Osteoblast (primary cell): ENCODE data around the gene GP9. TPM values are rescaled to one million over a fixed set of nuclear protein-coding genes. Genes with fewer than 3 reads are reported as not detected.

Source experiments
- DNase-seq: peaks from one replicate; pipeline ENCODE4 v3.0.0; 2011; ENCODE audit warnings: low spot score, mixed read lengths; ENCODE audit not compliant: insufficient read length; ENCODE audit errors: missing footprints
- H2AFZ ChIP-seq: 2 replicates; pipeline ENCODE4 v1.6.0; 2011; ENCODE audit warnings: mild to moderate bottlenecking, low read length
- H3K27ac ChIP-seq: 2 replicates; pipeline ENCODE4 v1.5.1; 2011; ENCODE audit warnings: mild to moderate bottlenecking, low read depth, low read length, moderate library complexity
- H3K27me3 ChIP-seq: 2 replicates; pipeline ENCODE4 v1.6.0; 2012; ENCODE audit warnings: mild to moderate bottlenecking, control low read depth, inconsistent platforms, low read length, moderate library complexity; ENCODE audit not compliant: insufficient read depth
- H3K36me3 ChIP-seq: 2 replicates; pipeline ENCODE4 v1.5.1; 2011; ENCODE audit warnings: mild to moderate bottlenecking, low read length, control low read depth, moderate library complexity; ENCODE audit not compliant: insufficient read depth
- H3K4me1 ChIP-seq: 2 replicates; pipeline ENCODE4 v1.5.1; 2011; ENCODE audit warnings: mild to moderate bottlenecking, low read length, control low read depth, moderate library complexity; ENCODE audit not compliant: insufficient read depth
- H3K4me2 ChIP-seq: 2 replicates; pipeline ENCODE4 v1.6.0; 2011; ENCODE audit warnings: mild to moderate bottlenecking, low read length; ENCODE audit not compliant: insufficient read depth
- H3K4me3 ChIP-seq: fragments of 200-600 bp; sonication (generic); 3 replicates; pipeline ENCODE4 v1.5.1; 2012; ENCODE audit warnings: mild to moderate bottlenecking, low read length, inconsistent platforms; ENCODE audit not compliant: insufficient read depth
- H3K79me2 ChIP-seq: 2 replicates; pipeline ENCODE4 v1.6.0; 2012; ENCODE audit warnings: mild to moderate bottlenecking, low read length, control low read depth, inconsistent platforms; ENCODE audit not compliant: insufficient read depth
- H3K9me3 ChIP-seq: 2 replicates; pipeline ENCODE4 v1.5.1; 2011; ENCODE audit warnings: low read depth, low read length, control low read depth
- H4K20me1 ChIP-seq: 2 replicates; pipeline ENCODE4 v1.6.0; 2012; ENCODE audit warnings: mild to moderate bottlenecking, low read length, control low read depth; ENCODE audit not compliant: insufficient read depth
- total RNA-seq: library from RNA; depleted of rRNA; stranded (reverse); fragments of >200 nt; gene quantifications from 2 replicates; pipeline ENCODE4 v1.2.3, GENCODE V29; 2012
- TF ChIP-seq, protein P1 (sequence below): IDR thresholded peaks from 2 replicates; pipeline ENCODE4 v1.5.1; 2011; ENCODE audit warnings: mild to moderate bottlenecking, low read depth, low read length, moderate library complexity; ENCODE audit errors: extremely low read depth

The GP9 gene
- total RNA-seq, 1 donor, result not detected

DNA sequence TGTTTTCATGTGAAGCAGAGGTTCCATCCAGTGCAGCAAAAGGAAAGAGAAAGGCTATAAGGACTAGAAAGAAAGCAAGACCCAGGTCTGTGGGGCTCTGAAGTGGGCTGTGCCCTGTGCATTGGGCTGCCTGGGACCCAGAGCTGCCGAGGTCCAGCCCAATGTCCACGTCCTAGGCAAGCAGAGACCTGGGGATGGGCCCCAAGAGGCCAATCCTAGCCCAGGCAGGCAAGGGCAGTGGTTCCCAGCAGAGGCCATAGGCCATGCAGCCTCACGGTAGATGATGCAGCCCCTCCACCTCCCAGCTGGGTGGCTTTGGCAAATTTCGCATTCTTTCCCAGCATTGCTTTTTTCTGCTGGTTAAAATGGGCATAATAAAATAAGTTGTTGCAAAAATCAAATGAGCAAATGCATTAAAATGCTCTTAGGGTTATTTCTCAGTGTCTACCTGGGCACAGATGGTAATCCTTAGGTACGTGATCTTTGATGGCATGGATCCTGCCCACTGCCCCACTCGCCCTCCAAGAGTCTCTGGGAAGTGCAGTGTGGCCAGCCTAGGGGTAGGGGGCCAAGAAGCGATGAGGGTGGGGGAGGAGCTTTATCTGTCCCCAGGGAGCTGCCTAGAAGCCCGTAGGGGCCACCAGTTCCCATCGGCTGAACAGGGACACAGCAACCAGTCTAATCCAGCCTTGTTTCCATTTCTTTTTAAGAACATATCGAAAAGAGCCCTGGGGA, 22.3 kb upstream of the GP9 start:
- no peaks in the 10 kb centered on the region for H4K20me1 ChIP-seq
- TF ChIP-seq, protein P1, sequence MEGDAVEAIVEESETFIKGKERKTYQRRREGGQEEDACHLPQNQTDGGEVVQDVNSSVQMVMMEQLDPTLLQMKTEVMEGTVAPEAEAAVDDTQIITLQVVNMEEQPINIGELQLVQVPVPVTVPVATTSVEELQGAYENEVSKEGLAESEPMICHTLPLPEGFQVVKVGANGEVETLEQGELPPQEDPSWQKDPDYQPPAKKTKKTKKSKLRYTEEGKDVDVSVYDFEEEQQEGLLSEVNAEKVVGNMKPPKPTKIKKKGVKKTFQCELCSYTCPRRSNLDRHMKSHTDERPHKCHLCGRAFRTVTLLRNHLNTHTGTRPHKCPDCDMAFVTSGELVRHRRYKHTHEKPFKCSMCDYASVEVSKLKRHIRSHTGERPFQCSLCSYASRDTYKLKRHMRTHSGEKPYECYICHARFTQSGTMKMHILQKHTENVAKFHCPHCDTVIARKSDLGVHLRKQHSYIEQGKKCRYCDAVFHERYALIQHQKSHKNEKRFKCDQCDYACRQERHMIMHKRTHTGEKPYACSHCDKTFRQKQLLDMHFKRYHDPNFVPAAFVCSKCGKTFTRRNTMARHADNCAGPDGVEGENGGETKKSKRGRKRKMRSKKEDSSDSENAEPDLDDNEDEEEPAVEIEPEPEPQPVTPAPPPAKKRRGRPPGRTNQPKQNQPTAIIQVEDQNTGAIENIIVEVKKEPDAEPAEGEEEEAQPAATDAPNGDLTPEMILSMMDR, result no peak
- no peak overlapping the region for H2AFZ ChIP-seq
- H3K9me3 ChIP-seq, result no peaks in the 10 kb centered on the region
- no peak overlapping the region for H3K27ac ChIP-seq
- H3K4me1 ChIP-seq, result no peaks in the 10 kb centered on the region
- H3K79me2 ChIP-seq, result no peaks in the 10 kb centered on the region
- H3K4me3 ChIP-seq, result no peak overlapping the region
- no peak overlapping the region for H3K4me2 ChIP-seq
- DNase-seq, result peak; percentile 65
- no peaks in the 10 kb centered on the region for H3K36me3 ChIP-seq
- peaks cover 25% of the 10 kb centered on the region for H3K27me3 ChIP-seq

DNA sequence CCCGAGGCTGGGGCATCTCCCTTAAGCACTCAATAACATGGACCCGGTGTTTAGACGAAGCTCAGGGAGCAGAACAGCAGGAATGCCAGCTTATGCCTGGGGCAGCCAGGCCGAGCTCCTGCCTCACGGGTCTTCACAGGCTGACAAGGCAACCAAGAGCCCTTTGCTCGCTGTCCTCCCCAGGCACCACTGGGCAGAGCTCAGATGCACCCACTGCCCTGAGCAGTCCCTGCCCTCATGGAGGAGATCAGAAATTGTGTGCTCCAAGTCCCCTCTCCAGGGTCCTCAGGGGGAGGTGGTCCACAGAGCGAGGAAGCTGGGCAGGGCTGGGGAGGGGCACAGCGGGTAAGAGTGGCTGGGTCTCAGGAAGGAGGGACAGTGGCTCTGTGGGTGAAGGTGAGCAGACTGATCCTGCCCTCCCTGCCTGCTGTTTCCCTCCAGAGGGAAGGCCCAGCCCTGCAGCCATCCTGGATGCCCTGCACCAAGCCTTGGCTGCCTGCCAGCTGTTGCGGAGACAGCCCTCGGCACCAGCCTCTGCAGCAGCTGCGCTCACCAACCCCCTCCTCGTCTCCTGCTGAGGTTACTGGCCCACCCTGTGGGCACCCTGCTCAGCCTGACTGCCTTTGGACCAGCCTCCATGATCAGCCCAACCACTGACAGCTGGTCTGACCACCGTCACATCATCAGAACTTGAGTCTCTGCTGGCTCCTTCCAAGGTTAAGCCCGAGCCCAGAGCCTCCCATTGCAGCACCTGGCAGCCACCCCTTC, 21.1 kb upstream of the GP9 start:
- Histone ChIP-seq H3K4me1 (no peaks in the 10 kb centered on the region), H3K4me3 (no peak overlapping the region)

DNA sequence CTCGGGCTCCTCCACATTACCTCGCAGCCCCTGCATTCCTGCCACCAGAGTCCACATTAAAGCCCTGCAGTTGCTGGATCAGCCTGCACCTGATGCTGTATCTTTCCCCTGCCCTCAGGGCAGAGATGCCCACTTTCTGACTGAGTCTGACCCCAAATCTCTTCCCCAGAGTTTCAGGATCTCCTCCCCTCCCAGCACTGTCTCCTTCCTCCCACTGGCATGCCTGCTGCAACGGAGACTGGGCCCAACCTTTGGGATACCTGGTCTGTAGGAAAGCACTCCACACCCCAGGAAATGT, 20.6 kb upstream of the GP9 start:
- Histone ChIP-seq H3K4me3 (no peak overlapping the region), H3K27ac (no peak overlapping the region), H3K9me3 (no peaks in the 10 kb centered on the region), H3K27me3 (peaks cover 33% of the 10 kb centered on the region), H4K20me1 (no peaks in the 10 kb centered on the region), H3K79me2 (no peaks in the 10 kb centered on the region), H2AFZ (no peak overlapping the region), H3K36me3 (no peaks in the 10 kb centered on the region), H3K4me2 (no peak overlapping the region), H3K4me1 (no peaks in the 10 kb centered on the region)
- TF ChIP-seq, protein P1, result no peak
- DNase-seq, result peak; percentile 66

More for the DNA sequence above, 21.1 kb upstream of the GP9 start:
- no peaks in the 10 kb centered on the region for H3K9me3 ChIP-seq
- DNase-seq, result peak; percentile 65
- H3K36me3 ChIP-seq, result no peaks in the 10 kb centered on the region
- H3K4me2 ChIP-seq, result no peak overlapping the region
- no peaks in the 10 kb centered on the region for H3K79me2 ChIP-seq
- TF ChIP-seq, protein P1, result no peak
- no peak overlapping the region for H3K27ac ChIP-seq
- no peaks in the 10 kb centered on the region for H4K20me1 ChIP-seq
- H3K27me3 ChIP-seq, result peaks cover 33% of the 10 kb centered on the region
- no peak overlapping the region for H2AFZ ChIP-seq

DNA sequence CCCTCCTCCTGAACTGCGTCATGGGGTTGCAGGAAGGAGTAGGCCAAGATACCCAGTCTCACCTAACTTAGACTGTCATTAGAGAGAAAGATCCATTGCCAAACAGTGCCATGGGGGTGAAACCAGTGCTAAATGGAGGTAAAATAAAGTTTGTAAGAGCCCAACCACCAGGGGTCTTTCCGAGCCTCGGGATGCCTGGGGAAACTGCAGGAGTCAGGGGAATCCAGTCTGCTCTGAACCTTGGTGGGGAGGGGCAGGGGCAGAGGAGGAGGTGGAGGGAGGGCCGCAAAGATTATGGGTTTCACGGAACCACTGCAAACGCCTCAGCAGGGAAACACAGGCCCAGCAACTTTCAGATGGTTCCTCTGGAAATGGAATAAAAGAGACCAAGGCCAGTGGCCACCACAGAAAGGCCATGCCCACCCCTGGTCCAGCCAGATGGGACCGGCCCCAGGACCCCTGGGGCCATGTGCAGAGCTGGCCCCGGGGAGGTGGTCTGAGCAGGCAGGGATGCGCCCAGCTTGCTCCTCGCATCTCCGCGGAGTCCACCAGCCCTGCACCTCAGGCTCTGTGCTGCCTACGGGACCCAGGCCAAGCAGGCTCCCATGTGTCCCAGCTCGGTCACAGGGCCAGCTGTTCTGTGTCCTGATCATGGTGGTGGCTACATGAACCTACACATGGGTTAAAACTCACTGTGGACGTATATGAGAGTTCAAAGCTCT, 19.8 kb upstream of the GP9 start:
- peak; percentile 43 for DNase-seq
- no peak overlapping the region for H3K4me3 ChIP-seq
- H3K9me3 ChIP-seq, result no peaks in the 10 kb centered on the region
- H3K27me3 ChIP-seq, result peaks cover 38% of the 10 kb centered on the region
- no peaks in the 10 kb centered on the region for H3K4me1 ChIP-seq
- H3K4me2 ChIP-seq, result no peak overlapping the region
- H3K36me3 ChIP-seq, result no peaks in the 10 kb centered on the region
- TF ChIP-seq, protein P1, result no peak
- H2AFZ ChIP-seq, result no peak overlapping the region
- H4K20me1 ChIP-seq, result no peaks in the 10 kb centered on the region
- no peaks in the 10 kb centered on the region for H3K79me2 ChIP-seq
- H3K27ac ChIP-seq, result no peak overlapping the region
